GM19372 (cell line): Measurements from ENCODE around the gene EEIG2.

Experiments used
- ATAC-seq: cut with Tn5 transposase; IDR thresholded peaks from one replicate; pipeline ENCODE4 v1.9.1; 2021; ENCODE audit warnings: mild to moderate bottlenecking, low read depth, moderate library complexity; ENCODE audit not compliant: unreplicated experiment

Gene EEIG2

DNA sequence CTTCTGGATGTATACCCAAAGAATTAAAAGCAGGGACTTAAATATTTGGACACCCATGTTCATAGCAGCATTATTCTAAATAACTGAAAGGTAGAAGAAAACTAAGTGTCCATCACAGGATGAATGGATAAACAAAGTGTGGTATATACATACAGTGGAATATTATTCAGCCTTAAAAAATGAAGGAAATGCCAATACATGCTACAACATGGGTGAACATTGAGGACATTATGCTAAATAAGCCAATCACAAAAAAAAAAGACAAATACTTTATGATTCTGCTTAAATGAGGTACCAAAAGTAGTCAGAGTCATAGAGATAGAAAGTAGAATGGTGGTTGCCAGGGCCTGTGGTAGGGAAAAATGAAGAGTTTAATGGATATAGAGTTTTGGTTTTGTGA is 14.1 kb downstream of the EEIG2 start:
- ATAC-seq, result no peak

DNA sequence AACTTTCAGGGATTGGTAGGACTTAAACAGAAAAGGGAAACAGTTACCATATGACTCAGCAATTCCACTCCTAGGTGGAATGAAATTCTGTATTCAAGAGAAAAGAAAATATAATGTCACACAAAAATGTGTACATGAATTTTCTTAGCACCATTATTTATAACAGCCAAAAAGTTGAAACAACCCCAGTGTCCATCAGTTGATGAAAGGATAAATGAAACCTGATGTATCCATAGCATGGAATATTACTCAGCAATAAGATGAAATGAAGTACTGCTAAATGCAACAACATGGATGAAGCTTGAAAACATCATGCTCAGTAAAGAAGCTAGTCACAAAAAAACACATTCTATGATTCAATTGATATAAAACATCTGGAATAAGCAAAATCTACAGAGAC is 15.5 kb downstream of the EEIG2 start:
- no peak for ATAC-seq

DNA sequence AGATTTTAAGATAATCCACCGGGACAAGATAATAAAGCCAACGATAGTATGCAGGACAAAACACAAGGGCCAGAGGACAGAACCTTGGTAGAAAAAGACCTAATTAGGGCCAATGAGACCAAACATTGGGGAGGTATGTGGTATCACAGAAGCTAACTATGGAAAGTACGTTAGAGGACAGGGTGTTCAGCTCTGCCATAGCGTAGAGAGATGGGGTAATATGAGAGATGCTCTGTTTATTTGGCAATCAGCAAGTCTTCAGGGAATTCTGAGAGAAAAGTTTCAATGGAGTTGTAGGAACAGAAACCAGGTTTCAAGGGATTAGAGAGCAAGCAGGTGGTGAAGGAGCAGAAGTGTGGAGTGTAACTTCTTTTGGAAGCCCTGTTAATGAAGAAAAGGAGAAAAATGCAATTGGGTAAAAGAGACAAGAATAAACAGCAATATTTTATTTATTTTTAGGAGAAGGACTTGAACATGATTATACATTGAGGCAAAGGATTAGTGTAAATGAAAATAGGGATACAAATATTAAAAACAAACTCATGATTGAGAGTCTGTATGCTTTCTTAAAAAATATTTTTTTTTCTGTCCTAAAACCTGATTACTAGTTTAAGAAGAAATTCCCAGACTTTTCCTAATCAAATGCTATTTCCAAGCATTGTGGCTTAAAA is 24.0 kb downstream of the EEIG2 start:
- ATAC-seq, result no peak

DNA sequence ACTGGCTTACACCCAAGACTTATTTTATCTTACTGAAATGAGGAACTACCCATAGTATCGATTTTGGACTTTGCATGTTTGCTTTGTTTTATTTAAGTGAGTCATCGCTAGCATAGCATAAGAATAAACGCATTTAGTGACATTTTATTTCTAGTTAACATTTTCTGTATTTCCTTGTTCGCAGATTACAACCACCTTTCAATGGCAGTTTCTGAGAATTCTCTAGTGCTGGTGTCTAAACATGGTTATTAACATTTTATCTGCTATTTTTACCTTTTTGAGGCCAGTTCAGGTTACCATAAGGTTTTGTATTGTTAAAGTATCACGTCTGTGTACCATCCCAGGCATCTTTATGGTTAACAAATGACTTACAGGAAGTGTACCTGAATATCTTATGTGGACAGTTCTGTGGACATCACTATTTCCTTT is 24.5 kb downstream of the EEIG2 start:
- ATAC-seq, result no peak

- ATAC-seq, result no peak
These were observed 25.4 kb downstream of the EEIG2 start for GRCh38 chr1:108585313-108585712.

DNA sequence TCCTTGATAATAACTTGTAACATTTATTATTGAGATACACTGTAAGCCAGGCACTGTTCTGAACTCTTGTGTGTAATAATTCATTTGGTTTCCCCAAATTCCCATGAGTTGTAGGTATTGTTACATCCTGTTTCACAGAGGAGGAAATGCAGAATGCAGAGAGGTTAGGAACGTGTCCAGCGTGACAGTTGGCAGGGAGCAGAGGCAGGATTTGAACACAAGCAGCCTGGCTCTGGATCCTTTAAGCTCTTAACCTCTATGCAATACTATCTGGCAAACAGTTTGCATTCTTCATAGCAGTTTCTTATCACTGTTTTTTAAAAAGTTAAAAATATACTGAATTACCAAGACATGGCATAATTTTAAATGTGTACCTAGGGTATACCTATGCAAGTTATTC is 30.5 kb downstream of the EEIG2 start:
- no peak for ATAC-seq

- ATAC-seq, result no peak
These were observed 31.1 kb downstream of the EEIG2 start for GRCh38 chr1:108590957-108591356.

- ATAC-seq, result no peak
These were observed 31.6 kb downstream of the EEIG2 start for GRCh38 chr1:108591466-108591865.

GRCh38 chr1:108592030-108592759 is 32.3 kb downstream of the EEIG2 start:
- no peak for ATAC-seq

DNA sequence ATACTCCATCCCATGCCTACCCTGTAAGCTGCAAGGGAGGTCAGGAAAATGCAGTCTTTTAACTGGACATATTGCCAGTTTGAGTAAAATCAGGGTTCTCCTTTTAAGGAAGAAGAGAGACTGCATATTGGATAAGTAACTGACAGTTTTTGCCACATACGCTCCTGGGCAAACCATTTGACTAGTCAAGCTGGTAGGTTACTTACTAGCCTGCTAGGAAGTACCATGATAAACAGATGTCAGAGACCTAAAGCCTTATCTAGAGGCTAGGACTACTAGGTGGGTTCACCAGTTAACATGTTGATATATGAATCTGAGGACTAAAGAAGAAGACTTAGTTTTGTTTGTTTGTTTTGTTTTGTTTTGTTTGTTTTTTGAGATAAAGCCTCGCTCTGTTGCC is 33.5 kb downstream of the EEIG2 start:
- ATAC-seq, result no peak

- no peak for ATAC-seq
These were observed 35.6 kb downstream of the EEIG2 start for GRCh38 chr1:108595507-108595906.

DNA sequence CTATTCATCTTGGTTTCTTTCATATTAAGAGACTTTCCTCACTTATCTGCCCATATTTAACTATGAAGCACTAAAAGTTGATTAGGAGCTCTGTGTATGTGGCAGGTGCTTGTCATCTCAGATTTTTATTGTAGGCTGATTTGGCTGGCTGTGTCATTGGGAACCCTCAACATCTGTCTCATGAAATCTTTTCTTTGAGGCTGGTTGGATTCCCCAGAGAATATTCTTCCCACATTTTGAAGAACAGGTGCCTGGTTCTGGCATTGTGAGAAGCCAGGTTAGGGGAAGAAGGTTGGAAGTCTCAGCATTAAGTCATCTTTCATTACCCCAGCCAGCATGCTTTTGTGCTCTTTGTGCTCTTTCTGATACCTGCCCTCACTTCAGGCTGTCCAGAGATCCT is 37.1 kb downstream of the EEIG2 start:
- no peak for ATAC-seq

DNA sequence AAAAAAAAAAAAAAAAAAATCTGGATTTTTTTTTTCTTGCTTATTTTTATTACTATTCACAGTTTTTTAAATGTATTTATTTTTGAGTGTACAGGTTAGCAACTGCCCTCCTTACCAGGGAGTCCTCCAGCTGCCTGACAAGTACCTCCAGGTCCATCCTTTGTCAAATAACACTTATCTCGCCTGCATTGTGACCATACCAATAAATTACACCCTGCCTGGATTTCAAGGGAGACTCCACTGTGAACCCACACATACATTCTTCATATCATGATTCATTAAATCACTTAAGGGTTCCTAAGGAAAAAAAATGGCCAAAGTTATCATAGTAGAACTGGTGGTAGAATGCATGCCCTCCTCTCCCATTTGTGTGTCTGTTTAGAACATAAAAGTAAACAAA is 38.4 kb downstream of the EEIG2 start:
- ATAC-seq, result no peak

DNA sequence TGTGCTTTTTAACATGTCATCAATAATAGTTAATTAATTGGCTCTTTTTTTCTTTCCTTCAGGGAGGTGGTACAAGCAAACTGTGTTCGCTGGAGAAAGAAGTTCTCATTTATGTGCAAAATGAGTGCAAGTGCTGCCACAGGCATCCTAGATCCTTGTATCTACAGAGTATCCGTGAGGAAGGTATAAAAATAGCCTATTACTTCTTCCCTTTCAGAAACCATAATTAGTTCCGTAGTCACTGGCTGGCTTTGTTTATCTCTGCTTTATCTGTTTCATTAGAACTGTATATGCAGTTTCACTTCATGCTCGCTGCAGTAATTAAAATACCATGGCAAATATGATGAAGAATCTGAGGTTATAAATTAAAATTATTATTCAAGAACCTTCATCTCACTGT is 40.6 kb downstream of the EEIG2 start:
- no peak for ATAC-seq

- no peak for ATAC-seq
These were observed 42.0 kb downstream of the EEIG2 start for GRCh38 chr1:108601708-108602410.

DNA sequence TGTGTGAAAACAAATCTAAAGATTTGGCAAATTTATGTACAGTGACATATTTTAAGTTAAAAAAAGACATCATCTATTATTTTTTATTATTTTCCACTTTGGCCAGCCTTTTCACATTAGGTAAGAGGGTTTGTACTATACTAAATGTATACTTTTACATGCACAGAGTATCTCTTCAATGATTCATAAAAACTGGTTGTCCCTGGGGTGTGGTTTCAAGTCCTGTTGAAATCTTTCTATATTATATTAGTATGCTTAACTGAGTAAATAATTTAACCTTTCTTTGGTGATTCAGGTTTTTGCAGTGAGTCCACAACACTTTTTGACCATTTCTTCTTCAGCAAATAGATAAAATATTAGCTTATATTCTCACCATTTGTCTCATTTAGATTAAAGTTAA is 45.7 kb downstream of the EEIG2 start:
- no peak for ATAC-seq

- ATAC-seq, result no peak
These were observed 46.6 kb downstream of the EEIG2 start for GRCh38 chr1:108606478-108606877.

- ATAC-seq, result no peak
These were observed 49.7 kb downstream of the EEIG2 start for GRCh38 chr1:108609483-108610049.
